ENCODE data around the gene SNX27.

DNA sequence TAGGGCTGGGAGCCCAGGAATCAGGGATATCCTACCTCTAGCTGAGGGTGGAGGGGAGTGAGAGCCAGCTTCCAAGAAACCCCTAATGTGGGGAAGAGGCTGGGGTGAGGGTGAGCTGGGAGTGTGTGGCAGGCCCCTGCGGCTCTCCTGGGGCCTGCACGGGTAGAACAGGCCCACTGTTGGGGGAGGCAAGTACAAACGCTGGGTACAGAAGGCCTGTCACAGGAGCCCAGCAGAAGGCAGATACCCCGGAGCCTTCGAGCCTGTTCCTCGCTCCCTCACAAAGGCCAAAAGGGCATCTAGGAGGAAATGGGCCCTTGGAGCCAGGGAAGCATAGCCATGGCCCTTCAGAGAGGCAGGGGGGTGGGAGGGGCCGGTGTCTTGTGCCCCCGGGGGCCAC is 91.1 kb downstream of the SNX27 start:
- TF ChIP-seq RAD21 (IDR thresholded peaks at IDR 0.05; ENCODE audit: low read depth) = no peak
- TF ChIP-seq POLR2A (IDR thresholded peaks at IDR 0.05; ENCODE audit: borderline replicate concordance, extremely low read depth, insufficient read depth, insufficient read length) = no peak
- TF ChIP-seq, protein P1, sequence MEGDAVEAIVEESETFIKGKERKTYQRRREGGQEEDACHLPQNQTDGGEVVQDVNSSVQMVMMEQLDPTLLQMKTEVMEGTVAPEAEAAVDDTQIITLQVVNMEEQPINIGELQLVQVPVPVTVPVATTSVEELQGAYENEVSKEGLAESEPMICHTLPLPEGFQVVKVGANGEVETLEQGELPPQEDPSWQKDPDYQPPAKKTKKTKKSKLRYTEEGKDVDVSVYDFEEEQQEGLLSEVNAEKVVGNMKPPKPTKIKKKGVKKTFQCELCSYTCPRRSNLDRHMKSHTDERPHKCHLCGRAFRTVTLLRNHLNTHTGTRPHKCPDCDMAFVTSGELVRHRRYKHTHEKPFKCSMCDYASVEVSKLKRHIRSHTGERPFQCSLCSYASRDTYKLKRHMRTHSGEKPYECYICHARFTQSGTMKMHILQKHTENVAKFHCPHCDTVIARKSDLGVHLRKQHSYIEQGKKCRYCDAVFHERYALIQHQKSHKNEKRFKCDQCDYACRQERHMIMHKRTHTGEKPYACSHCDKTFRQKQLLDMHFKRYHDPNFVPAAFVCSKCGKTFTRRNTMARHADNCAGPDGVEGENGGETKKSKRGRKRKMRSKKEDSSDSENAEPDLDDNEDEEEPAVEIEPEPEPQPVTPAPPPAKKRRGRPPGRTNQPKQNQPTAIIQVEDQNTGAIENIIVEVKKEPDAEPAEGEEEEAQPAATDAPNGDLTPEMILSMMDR (IDR thresholded peaks at IDR 0.05 in 2 of 3, conservative IDR thresholded peaks at IDR 0.05 in 1 of 3; ENCODE audit: borderline replicate concordance in 1 of 3, insufficient read depth in 1 of 3, low read depth in 2 of 3, low read length in 2 of 3) = no peak
- no peak for TF ChIP-seq CEBPB (IDR thresholded peaks at IDR 0.05; ENCODE audit: low read depth)
- no peak for TF ChIP-seq ATF3 (IDR thresholded peaks at IDR 0.05)
- TF ChIP-seq ELF1 (IDR thresholded peaks at IDR 0.05; ENCODE audit: borderline replicate concordance, low read depth) = no peak
- no peak for TF ChIP-seq POLR2AphosphoS5 (IDR thresholded peaks at IDR 0.05; ENCODE audit: low read depth, low read length)
- no peak for TF ChIP-seq EGR1 (IDR thresholded peaks at IDR 0.05; ENCODE audit: low read depth)
- no peak for TF ChIP-seq EZH2 (IDR thresholded peaks at IDR 0.05)
- no peak for TF ChIP-seq ZFX (IDR thresholded peaks at IDR 0.05)
- no peak for TF ChIP-seq EZH2phosphoT487 (IDR thresholded peaks at IDR 0.05; ENCODE audit: borderline replicate concordance)

Data from HCT116 (cell line).